ENCODE results near the gene PITPNB.

PITPNB gene

DNA sequence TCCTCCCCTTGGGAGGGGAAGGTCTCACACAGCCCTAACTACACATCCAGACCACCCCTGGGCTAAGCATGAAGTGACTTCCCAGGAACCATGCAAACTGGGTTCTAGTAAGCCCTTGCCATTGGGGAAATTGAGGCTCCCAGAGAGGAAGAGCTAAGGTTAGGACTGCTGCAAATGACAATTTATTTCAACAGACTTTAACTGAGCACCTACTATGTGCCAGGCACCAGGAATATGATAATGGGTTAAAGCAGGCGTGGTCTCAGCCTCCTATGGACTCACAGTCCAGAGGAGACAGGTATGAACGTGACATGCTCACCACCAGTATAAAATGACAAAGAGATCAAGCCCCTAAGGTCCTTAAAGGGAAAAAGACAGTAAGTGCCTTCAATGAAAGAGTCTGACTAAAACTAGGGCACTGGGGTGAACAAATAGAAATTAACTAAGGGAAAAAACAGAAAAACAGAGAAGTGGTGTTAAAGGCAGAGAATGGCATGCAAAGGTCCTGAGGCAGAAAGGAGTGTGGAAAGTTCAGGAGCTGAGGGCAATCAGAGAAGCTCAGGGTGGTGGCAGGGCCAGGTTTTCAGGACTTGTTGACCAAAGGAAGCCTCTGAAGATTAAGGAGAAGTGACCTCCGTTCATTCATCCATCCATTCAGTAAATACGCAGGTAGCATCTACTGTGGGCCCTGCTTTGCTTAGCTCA lies 103.1 kb downstream of the PITPNB start:
- no peaks in the 10 kb centered on the region for H3K9me3 ChIP-seq (replicated peaks; ENCODE audit: low read length)
- H3K27me3 ChIP-seq (ENCODE audit: control insufficient read depth, insufficient read depth, low read length), result peaks cover 25% of the 10 kb centered on the region
- H3K4me2 ChIP-seq (ENCODE audit: low read length), result no peak overlapping the region
- H3K4me1 ChIP-seq (ENCODE audit: control insufficient read depth, insufficient read depth, low read length), result no peaks in the 10 kb centered on the region
- no peaks in the 10 kb centered on the region for H3K36me3 ChIP-seq (ENCODE audit: insufficient read depth, low read length)
- H3K9ac ChIP-seq (ENCODE audit: low read depth, low read length), result no peak overlapping the region
- no peak overlapping the region for H3K4me3 ChIP-seq (ENCODE audit: low read length)

DNA sequence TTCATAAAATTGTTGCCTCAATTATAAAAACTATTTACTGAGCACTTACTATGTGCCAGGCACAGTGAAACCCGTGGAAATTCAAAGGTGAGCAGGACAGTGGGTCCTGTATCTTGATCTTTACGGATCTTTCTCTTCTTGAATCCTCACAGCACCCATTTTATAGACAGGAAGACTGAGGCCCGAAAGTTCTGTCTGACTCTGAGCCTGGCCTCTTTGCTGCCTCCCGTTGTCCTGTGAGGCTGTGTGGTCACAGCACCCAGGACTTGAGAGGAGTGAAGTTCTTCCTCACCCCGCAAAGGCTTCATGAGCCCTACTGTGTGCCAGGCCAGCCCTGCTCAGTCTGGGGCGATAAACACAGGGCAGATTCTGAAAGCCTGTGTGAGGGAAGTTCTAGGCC lies 104.1 kb downstream of the PITPNB start:
- Histone ChIP-seq H3K4me3 (ENCODE audit: low read length) (no peak overlapping the region), H3K9ac (ENCODE audit: low read depth, low read length) (no peak overlapping the region), H3K4me1 (ENCODE audit: control insufficient read depth, insufficient read depth, low read length) (peaks cover 8% of the 10 kb centered on the region), H3K36me3 (ENCODE audit: insufficient read depth, low read length) (no peaks in the 10 kb centered on the region), H3K9me3 (replicated peaks; ENCODE audit: low read length) (no peaks in the 10 kb centered on the region), H3K4me2 (ENCODE audit: low read length) (no peak overlapping the region), H3K27me3 (ENCODE audit: control insufficient read depth, insufficient read depth, low read length) (peaks cover 29% of the 10 kb centered on the region)

DNA sequence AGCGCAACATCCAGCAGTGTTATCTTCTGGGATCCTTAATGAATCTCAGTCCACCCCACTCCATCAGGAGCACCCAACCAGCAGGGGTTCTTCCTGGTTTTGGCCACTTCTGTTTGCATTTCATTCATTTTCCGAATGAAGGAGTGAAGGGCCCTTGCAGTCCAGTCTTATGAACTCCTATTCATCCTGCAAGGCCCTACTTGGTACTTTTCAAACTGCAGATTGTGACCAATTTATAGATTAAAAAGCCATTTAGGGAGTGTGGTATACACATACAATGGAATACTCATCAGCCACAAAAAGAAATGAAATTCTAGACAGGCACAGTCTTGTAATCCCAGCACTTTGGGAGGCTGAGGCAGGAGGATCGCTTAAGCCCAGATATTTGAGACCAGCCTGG lies 107.3 kb downstream of the PITPNB start:
- Histone ChIP-seq H3K4me2 (ENCODE audit: low read length) (no peak overlapping the region), H3K9me3 (replicated peaks; ENCODE audit: low read length) (no peaks in the 10 kb centered on the region), H3K4me3 (ENCODE audit: low read length) (no peak overlapping the region), H3K36me3 (ENCODE audit: insufficient read depth, low read length) (no peaks in the 10 kb centered on the region), H3K27me3 (ENCODE audit: control insufficient read depth, insufficient read depth, low read length) (peaks cover 32% of the 10 kb centered on the region), H3K4me1 (ENCODE audit: control insufficient read depth, insufficient read depth, low read length) (peaks cover 8% of the 10 kb centered on the region), H3K9ac (ENCODE audit: low read depth, low read length) (no peak overlapping the region)

GRCh38 chr22:27810609-27811151 lies 108.4 kb downstream of the PITPNB start:
- Histone ChIP-seq H3K9me3 (replicated peaks; ENCODE audit: low read length) (no peaks in the 10 kb centered on the region), H3K4me1 (ENCODE audit: control insufficient read depth, insufficient read depth, low read length) (peaks cover 8% of the 10 kb centered on the region), H3K36me3 (ENCODE audit: insufficient read depth, low read length) (no peaks in the 10 kb centered on the region), H3K9ac (ENCODE audit: low read depth, low read length) (no peak overlapping the region), H3K4me3 (ENCODE audit: low read length) (no peak overlapping the region), H3K27me3 (ENCODE audit: control insufficient read depth, insufficient read depth, low read length) (peaks cover 23% of the 10 kb centered on the region), H3K4me2 (ENCODE audit: low read length) (peak overlapping the region; percentile 57)

- Histone ChIP-seq H3K27me3 (ENCODE audit: control insufficient read depth, insufficient read depth, low read length) (peaks cover 15% of the 10 kb centered on the region), H3K9ac (ENCODE audit: low read depth, low read length) (no peak overlapping the region), H3K4me1 (ENCODE audit: control insufficient read depth, insufficient read depth, low read length) (peaks cover 8% of the 10 kb centered on the region), H3K4me2 (ENCODE audit: low read length) (peak overlapping the region; percentile 57), H3K4me3 (ENCODE audit: low read length) (no peak overlapping the region), H3K36me3 (ENCODE audit: insufficient read depth, low read length) (no peaks in the 10 kb centered on the region), H3K9me3 (replicated peaks; ENCODE audit: low read length) (no peaks in the 10 kb centered on the region)
Measured at GRCh38 chr22:27809700-27810608, 109.1 kb downstream of the PITPNB start.

DNA sequence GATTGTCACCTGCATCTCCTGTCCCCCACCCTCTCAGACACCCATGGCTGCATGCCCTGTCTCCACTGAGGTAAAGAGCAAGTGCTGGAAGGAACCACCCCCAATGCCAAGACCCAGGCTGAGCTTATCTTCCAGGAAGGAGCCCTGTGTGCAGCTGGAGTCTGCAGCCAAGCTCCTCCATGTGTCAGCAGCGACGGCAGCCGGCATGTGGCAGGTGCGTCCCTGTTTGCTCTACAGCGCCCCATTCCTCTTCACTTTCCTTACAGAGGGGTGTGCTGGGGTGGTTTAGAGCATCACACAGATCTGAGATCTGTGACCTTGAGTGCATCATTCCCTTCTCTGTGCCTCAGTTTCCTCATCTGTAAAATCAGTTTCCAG lies 109.8 kb downstream of the PITPNB start:
- H3K4me2 ChIP-seq (ENCODE audit: low read length), result no peak overlapping the region

GRCh38 chr22:27808451-27809225 lies 110.4 kb downstream of the PITPNB start:
- H3K27me3 ChIP-seq (ENCODE audit: control insufficient read depth, insufficient read depth, low read length), result peaks cover 15% of the 10 kb centered on the region

More for the DNA sequence above, 109.8 kb downstream of the PITPNB start:
- H3K4me1 ChIP-seq (ENCODE audit: control insufficient read depth, insufficient read depth, low read length), result peaks cover 8% of the 10 kb centered on the region
- H3K36me3 ChIP-seq (ENCODE audit: insufficient read depth, low read length), result no peaks in the 10 kb centered on the region
- H3K9ac ChIP-seq (ENCODE audit: low read depth, low read length), result no peak overlapping the region
- no peaks in the 10 kb centered on the region for H3K9me3 ChIP-seq (replicated peaks; ENCODE audit: low read length)
- no peak overlapping the region for H3K4me3 ChIP-seq (ENCODE audit: low read length)
- peaks cover 15% of the 10 kb centered on the region for H3K27me3 ChIP-seq (ENCODE audit: control insufficient read depth, insufficient read depth, low read length)

GRCh38 chr22:27805841-27806240 lies 113.2 kb downstream of the PITPNB start:
- peaks cover 15% of the 10 kb centered on the region for H3K27me3 ChIP-seq (ENCODE audit: control insufficient read depth, insufficient read depth, low read length)
- H3K4me3 ChIP-seq (ENCODE audit: low read length), result no peak overlapping the region
- no peak overlapping the region for H3K9ac ChIP-seq (ENCODE audit: low read depth, low read length)
- no peaks in the 10 kb centered on the region for H3K36me3 ChIP-seq (ENCODE audit: insufficient read depth, low read length)
- H3K4me1 ChIP-seq (ENCODE audit: control insufficient read depth, insufficient read depth, low read length), result peaks cover 17% of the 10 kb centered on the region
- no peaks in the 10 kb centered on the region for H3K9me3 ChIP-seq (replicated peaks; ENCODE audit: low read length)
- H3K4me2 ChIP-seq (ENCODE audit: low read length), result no peak overlapping the region

More at GRCh38 chr22:27808451-27809225, 110.4 kb downstream of the PITPNB start:
- no peak overlapping the region for H3K9ac ChIP-seq (ENCODE audit: low read depth, low read length)
- H3K9me3 ChIP-seq (replicated peaks; ENCODE audit: low read length), result no peaks in the 10 kb centered on the region
- H3K4me2 ChIP-seq (ENCODE audit: low read length), result no peak overlapping the region
- H3K36me3 ChIP-seq (ENCODE audit: insufficient read depth, low read length), result no peaks in the 10 kb centered on the region
- no peak overlapping the region for H3K4me3 ChIP-seq (ENCODE audit: low read length)
- peaks cover 8% of the 10 kb centered on the region for H3K4me1 ChIP-seq (ENCODE audit: control insufficient read depth, insufficient read depth, low read length)

DNA sequence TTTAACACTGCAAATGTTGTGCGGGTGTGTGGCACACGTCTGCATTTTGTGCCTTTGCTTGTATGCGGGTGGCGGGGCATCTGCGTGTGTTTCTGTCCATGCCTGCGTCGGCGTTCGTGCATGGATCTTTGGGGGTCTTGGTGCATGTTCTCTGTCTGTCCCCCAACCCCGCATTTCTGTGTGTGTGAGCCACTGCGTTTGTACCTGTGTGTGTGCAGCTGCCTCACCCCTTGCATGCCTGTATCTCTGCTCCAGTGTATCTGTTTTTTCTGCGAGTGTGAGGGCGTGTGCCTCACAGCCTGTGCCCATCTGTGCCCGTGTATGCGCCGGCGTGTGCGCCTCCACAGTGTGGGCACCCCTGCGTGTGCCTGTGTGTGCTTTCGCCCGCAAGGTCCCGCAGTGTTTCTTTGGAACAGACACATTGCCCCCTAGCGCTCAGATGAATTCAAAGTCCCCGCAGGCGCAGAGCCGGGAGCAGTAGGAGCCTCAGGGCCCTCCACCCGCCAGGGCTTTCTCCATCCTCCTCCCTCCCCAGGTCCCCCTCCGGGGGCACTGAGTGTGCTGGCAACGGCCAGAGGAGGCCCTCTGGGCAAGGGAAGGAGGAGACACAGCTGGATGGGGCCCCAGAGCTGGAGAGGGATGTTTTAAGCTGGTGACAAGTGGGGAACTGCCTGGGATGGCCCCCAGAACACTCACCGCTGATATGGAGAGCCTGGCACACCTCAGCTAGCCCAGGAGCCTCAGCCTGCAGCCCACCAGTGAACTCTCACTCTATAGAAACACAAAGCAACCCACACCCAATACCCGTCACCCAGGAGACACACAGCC lies 114.4 kb downstream of the PITPNB start:
- Histone ChIP-seq H3K36me3 (ENCODE audit: insufficient read depth, low read length) (no peaks in the 10 kb centered on the region), H3K9me3 (replicated peaks; ENCODE audit: low read length) (no peaks in the 10 kb centered on the region), H3K27me3 (ENCODE audit: control insufficient read depth, insufficient read depth, low read length) (peaks cover 20% of the 10 kb centered on the region), H3K4me3 (ENCODE audit: low read length) (no peak overlapping the region), H3K4me1 (ENCODE audit: control insufficient read depth, insufficient read depth, low read length) (peaks cover 17% of the 10 kb centered on the region), H3K9ac (ENCODE audit: low read depth, low read length) (no peak overlapping the region), H3K4me2 (ENCODE audit: low read length) (no peak overlapping the region)

- Histone ChIP-seq H3K9ac (ENCODE audit: low read depth, low read length) (no peak overlapping the region), H3K9me3 (replicated peaks; ENCODE audit: low read length) (no peaks in the 10 kb centered on the region), H3K36me3 (ENCODE audit: insufficient read depth, low read length) (no peaks in the 10 kb centered on the region), H3K4me2 (ENCODE audit: low read length) (no peak overlapping the region), H3K4me1 (ENCODE audit: control insufficient read depth, insufficient read depth, low read length) (peaks cover 19% of the 10 kb centered on the region), H3K4me3 (ENCODE audit: low read length) (no peak overlapping the region), H3K27me3 (ENCODE audit: control insufficient read depth, insufficient read depth, low read length) (peaks cover 27% of the 10 kb centered on the region)
Measured at GRCh38 chr22:27803841-27804415, 115.1 kb downstream of the PITPNB start.
